Loucy (cell line): Measurements from ENCODE around the gene CYB5A.

Experiments used
- H2AFZ ChIP-seq: fragments of 200-600 bp; sonication (generic); 2 replicates; pipeline ENCODE4 v1.6.0; 2016; ENCODE audit warnings: antibody characterized with exemption, mild to moderate bottlenecking, low read length, moderate library complexity
- H3F3A ChIP-seq: fragments of 200-600 bp; 2 replicates; pipeline ENCODE4 v1.6.0; 2016; ENCODE audit warnings: antibody characterized with exemption, low read depth, mild to moderate bottlenecking
- H3K27me3 ChIP-seq: fragments of 200-600 bp; sonication (generic); 2 replicates; pipeline ENCODE4 v1.6.1; 2014; ENCODE audit warnings: low read length, mild to moderate bottlenecking; ENCODE audit not compliant: insufficient read depth, poor library complexity, severe bottlenecking
- H3K36me3 ChIP-seq: fragments of 200-600 bp; sonication (generic); 2 replicates; pipeline ENCODE4 v1.6.1; 2016; ENCODE audit warnings: low read length; ENCODE audit not compliant: insufficient read depth
- H3K4me1 ChIP-seq: fragments of 200-600 bp; sonication (generic); 2 replicates; pipeline ENCODE4 v1.5.1; 2014; ENCODE audit warnings: low read length, mild to moderate bottlenecking; ENCODE audit not compliant: insufficient read depth, poor library complexity, severe bottlenecking
- H3K4me2 ChIP-seq: fragments of 200-600 bp; sonication (generic); 2 replicates; pipeline ENCODE4 v1.6.0; 2014; ENCODE audit warnings: antibody characterized with exemption, low read length, low read depth, mild to moderate bottlenecking; ENCODE audit not compliant: poor library complexity, severe bottlenecking
- H3K4me3 ChIP-seq: fragments of 200-600 bp; sonication (generic); 2 replicates; pipeline ENCODE4 v1.5.1; 2014; ENCODE audit warnings: low read length, mild to moderate bottlenecking, mixed read lengths; ENCODE audit not compliant: poor library complexity, severe bottlenecking
- H3K79me2 ChIP-seq: fragments of 200-600 bp; sonication (generic); 2 replicates; pipeline ENCODE4 v1.6.1; 2014; ENCODE audit warnings: low read length; ENCODE audit not compliant: insufficient read depth
- H3K9ac ChIP-seq: fragments of 200-600 bp; sonication (generic); 2 replicates; pipeline ENCODE4 v1.6.0; 2014; ENCODE audit warnings: mild to moderate bottlenecking, low read depth, low read length, moderate library complexity; ENCODE audit not compliant: poor library complexity, severe bottlenecking
- H3K9me2 ChIP-seq: fragments of 200-600 bp; sonication (generic); replicated peaks from 2 replicates; pipeline ENCODE4 v1.6.1; 2016; ENCODE audit warnings: low read depth, low read length, mixed read lengths
- H3K9me3 ChIP-seq: fragments of 200-600 bp; sonication (generic); 2 replicates; pipeline ENCODE4 v1.6.1; 2014; ENCODE audit warnings: mild to moderate bottlenecking, antibody characterized with exemption, low read length, low read depth; ENCODE audit not compliant: insufficient read depth
- H4K20me1 ChIP-seq: fragments of 200-600 bp; sonication (generic); 2 replicates; pipeline ENCODE4 v1.6.0; 2014; ENCODE audit warnings: antibody characterized with exemption, low read length, mild to moderate bottlenecking; ENCODE audit not compliant: insufficient read depth, poor library complexity, severe bottlenecking
- CTCF ChIP-seq: fragments of 200-600 bp; sonication (generic); conservative IDR thresholded peaks from 2 replicates; pipeline ENCODE4 v1.5.1; 2014; ENCODE audit warnings: mild to moderate bottlenecking, antibody characterized with exemption, low read length
- EZH2phosphoT487 ChIP-seq: fragments of 200-600 bp; IDR thresholded peaks from 2 replicates; pipeline ENCODE4 v1.6.1; 2018; ENCODE audit warnings: antibody characterized with exemption, mild to moderate bottlenecking, moderate library complexity, borderline replicate concordance

The CYB5A gene

DNA sequence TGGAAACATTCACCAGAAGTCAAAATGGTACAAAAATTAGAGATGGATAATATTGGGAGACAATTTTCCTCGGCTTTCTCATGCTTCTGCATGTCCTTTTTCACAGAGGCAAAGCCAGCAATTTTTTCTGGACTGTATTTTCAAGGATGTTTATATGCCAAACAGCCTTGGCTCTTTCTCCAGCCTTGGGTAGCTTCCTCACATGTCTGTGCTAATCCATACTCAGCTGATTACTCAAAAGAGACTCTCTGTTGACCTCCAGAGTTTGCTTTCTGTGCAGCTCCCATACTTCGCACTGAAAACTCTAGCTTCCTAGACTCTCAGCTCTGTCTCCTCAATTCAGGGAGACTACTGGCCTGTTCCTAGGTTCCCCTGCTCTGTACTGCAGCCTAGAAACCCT, 34.5 kb upstream of the CYB5A start:
- Histone ChIP-seq H3K4me1 (no peaks in the 10 kb centered on the region), H3K36me3 (no peaks in the 10 kb centered on the region), H4K20me1 (no peaks in the 10 kb centered on the region), H3K4me2 (no peak overlapping the region), H3K4me3 (no peak overlapping the region), H3K9ac (no peak overlapping the region), H3K9me3 (no peaks in the 10 kb centered on the region), H3K27me3 (no peaks in the 10 kb centered on the region), H2AFZ (no peak overlapping the region), H3K9me2 (no peaks in the 10 kb centered on the region), H3K79me2 (no peaks in the 10 kb centered on the region), H3F3A (no peaks in the 10 kb centered on the region)
- no peak for TF ChIP-seq CTCF
- no peak for TF ChIP-seq EZH2phosphoT487

GRCh38 chr18:74316257-74317170, 24.8 kb upstream of the CYB5A start:
- H3K4me1 ChIP-seq: no peaks in the 10 kb centered on the region
- no peak overlapping the region for H3K4me2 ChIP-seq
- H3K79me2 ChIP-seq: no peaks in the 10 kb centered on the region
- no peak for TF ChIP-seq CTCF
- TF ChIP-seq EZH2phosphoT487: no peak
- H3K36me3 ChIP-seq: no peaks in the 10 kb centered on the region
- H3K9me2 ChIP-seq: no peaks in the 10 kb centered on the region
- no peaks in the 10 kb centered on the region for H3K27me3 ChIP-seq
- H3K9me3 ChIP-seq: 0 out of 2 replicates have a peak, but pooled peaks cover 3% of the 10 kb centered on the region
- H3K4me3 ChIP-seq: no peak overlapping the region
- no peaks in the 10 kb centered on the region for H3F3A ChIP-seq
- no peak overlapping the region for H2AFZ ChIP-seq
- H4K20me1 ChIP-seq: no peaks in the 10 kb centered on the region
- no peak overlapping the region for H3K9ac ChIP-seq

DNA sequence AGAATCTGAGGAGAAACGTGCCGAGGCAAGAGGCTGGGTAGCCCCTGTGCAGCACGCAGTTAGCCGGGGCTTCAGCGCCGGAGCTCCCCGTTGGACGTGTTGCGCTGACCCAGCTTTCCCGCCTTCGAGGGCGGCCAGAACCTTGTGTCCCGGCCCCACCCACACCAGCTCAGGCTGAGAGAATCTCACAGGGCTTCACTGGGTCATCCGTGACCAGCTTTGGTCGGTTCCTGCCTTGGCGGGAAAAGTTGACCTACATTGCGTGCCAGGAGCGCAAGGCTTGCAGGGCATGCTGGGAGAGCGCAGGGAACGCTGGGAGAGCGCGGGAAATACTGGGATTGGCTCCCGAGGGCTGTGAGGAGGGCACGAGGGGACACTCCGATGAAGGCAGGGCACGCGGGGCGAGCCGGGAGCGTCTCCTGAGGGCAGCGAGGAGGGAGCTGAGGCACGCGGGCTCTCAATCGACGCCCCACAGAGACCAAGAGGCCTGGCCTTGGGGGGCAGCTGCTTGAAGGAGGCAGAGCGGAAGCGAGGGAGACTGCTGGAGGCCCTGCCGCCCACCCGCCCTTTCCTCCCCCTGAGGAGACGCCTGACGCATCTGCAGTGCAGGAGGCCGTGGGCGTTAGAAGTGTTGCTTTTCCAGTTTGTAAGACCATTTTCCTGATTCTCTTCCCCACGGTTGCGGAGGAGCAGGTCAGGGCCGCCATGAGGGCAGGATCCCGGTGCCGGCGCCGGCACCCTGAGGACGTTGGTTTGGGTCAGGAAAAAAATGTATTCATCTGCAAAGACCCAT, 23.9 kb upstream of the CYB5A start, which contains the start of gene C18orf63:
TSS of gene C18orf63 (plus strand) at position 376 of the 793 bp plus-strand sequence. CDS start 2,027 bp downstream, outside the sequence.
- Histone ChIP-seq H3K9ac (no peak within 1 kb of the TSS), H3K36me3 (no peaks in the 10 kb centered on the region), H4K20me1 (no peaks in the 10 kb centered on the region), H3K4me3 (no peak within 1 kb of the TSS), H3F3A (no peaks in the 10 kb centered on the region), H3K4me2 (no peak within 1 kb of the TSS), H3K27me3 (no peaks in the 10 kb centered on the region), H2AFZ (no peak within 1 kb of the TSS), H3K9me2 (no peaks in the 10 kb centered on the region), H3K9me3 (0 out of 2 replicates have a peak, but pooled peaks cover 3% of the 10 kb centered on the region), H3K79me2 (no peaks in the 10 kb centered on the region), H3K4me1 (no peaks in the 10 kb centered on the region)
- TF ChIP-seq EZH2phosphoT487 (no peak), CTCF (no peak)
